Measurements from ENCODE around the gene TTC28.

GRCh38 chr22:27990451-27990840 is 689.2 kb downstream of the TTC28 start:
- no peak for TF ChIP-seq POLR2A (IDR thresholded peaks at IDR 0.05)
- no peak for TF ChIP-seq CTCF (IDR thresholded peaks at IDR 0.05)

Measured in heart left ventricle (tissue), 13 donors.